GM18861 (cell line): Measurements from ENCODE around the gene P2RX2.

ENCODE experiments used
- ATAC-seq: cut with Tn5 transposase; IDR thresholded peaks from one replicate; pipeline ENCODE4 v1.9.1; 2021; ENCODE audit not compliant: unreplicated experiment

The P2RX2 gene

DNA sequence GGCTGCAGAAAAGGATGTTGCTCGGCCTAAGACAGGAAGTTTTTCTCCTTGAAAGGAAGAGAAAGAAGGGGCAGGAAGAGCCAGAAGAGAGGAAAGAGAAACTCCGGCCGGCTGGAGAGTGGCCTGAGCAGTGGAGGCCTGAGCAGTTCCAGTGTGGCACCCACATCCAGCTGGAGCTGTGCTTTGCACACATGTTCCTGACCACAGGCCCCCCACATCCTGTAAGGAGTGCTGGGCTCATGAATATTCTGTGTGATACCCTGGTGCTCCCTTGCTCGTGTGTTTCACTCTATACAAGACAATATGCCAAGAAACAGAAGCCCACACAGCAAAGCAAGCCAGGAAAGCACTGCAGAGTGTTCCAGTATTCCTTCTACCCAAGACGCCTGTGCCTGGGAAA is 41.5 kb downstream of the P2RX2 start:
- no peak for ATAC-seq

GRCh38 chr12:132660996-132661395 is 42.4 kb downstream of the P2RX2 start:
- ATAC-seq, result no peak

DNA sequence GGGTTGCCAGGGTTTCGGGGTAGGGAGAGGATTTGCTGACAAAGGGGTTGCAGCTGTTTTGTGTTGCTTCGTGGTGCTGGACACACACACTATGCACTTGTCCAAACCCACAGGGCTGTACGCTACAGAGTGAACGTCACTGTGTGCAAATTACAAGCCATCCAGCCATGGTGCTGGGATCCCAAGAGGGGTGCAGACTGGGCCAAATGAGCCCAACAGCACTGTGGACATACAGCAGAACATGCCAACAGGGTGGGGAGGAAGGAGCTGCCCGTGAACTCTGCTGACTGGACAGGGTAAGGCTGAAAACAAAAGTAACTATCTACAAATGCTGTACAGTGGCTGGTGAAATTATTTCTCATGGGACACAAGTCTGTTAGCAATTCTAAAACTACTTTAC is 43.4 kb downstream of the P2RX2 start:
- ATAC-seq, result no peak

DNA sequence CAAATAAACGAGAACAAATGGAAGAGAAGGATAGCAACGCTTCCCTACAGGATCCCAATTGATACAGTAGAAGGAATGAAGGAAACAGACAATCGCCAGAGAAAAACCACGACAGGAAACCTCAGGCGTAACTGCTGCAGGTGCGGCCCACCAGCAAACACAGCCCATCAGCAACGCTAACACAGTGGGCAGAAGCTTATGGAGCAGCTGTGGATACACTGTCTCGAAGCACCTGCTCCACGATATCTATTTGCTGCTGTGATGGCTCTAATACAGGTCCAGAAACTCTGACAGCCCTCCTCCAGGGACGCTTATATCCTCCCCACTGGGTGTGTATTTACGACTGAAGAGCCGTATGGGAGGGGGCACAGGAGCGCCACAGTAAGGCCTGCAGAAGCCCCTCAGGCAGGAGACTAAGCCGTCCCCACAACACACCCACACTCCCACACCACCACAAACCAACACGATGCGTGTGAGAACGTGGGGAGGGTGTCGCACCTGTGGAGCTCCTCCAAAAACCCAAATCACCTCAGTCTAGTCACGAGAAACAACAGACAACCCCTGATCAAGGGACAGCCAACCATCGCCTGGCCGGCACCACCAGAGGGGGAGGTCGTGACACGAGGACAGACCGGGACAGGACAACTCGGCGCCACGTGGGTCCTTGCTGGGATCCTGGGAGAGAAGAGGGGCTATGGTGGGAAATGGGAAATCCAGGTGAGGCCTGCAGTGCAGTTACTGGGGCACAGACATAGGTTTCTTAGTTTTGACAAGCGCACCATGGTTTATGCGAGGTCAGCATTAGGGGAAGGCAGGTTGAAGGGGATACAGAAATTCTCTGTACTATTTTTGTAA is 44.6 kb downstream of the P2RX2 start:
- no peak for ATAC-seq

DNA sequence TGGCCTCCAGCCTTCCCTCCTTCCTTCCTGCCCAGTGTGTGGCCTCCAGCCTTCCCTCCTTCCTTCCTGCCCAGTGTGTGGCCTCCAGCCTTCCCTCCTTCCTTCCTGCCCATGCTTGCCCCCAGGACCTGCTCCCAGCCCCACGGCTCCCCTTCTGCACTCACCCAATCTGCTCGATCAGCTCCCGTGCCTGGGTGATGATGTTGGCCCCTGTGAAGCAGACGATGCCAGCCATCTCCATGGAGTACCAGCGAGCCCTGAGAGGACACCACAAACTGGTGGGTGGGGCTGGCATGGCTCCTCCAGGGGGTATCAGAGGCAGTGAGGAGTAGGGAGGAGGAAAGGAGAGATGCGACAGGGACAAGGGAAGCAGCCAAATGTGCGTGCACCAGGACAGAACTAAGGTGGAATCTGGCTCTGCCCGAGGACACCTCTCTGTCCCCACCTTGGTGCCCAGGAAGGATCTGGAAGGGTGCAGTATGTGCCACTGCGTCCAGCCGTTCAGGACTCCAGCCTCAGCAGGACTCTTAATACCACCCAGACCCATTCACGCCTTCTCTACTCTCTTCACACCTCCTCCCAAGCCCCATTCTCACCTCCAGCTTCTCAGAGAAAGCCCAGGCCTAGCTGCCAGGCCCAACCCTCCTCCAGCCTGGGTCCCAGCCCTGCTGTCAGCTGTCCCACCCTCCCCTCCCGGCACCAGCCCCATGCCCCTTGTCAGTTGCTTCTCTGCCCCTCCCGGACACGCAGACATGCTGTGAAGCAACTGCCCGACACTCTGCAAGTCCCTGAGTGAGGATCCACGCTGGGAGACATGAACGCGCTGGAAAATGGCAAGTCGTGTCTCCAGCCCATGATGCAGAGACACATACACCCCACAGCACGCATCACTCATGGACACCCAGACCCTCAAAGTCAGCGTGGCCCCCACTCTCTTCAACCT is 45.9 kb downstream of the P2RX2 start:
- no peak for ATAC-seq

GRCh38 chr12:132665149-132665491 is 46.5 kb downstream of the P2RX2 start:
- ATAC-seq, result no peak

DNA sequence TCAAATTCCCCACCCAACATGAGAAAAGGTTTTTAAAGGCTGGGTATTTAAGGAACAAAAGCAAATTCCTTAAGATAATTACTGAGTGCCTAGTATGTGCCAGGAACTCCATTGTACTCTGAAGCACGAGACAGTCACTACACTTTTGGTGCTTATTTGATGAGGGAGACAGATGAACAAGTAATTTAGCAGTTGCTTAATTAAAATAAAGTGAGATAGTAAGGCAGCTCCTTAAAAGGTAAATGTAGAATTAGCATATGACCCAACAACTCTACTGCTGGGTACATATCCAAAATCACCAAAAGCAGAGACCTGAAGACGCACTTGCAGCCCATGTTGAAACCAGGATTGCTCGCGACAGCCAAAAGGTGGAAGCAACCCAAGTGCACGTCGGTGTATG is 47.2 kb downstream of the P2RX2 start:
- ATAC-seq, result no peak

- no peak for ATAC-seq
Observed at GRCh38 chr12:132668191-132669088, 49.9 kb downstream of the P2RX2 start.

DNA sequence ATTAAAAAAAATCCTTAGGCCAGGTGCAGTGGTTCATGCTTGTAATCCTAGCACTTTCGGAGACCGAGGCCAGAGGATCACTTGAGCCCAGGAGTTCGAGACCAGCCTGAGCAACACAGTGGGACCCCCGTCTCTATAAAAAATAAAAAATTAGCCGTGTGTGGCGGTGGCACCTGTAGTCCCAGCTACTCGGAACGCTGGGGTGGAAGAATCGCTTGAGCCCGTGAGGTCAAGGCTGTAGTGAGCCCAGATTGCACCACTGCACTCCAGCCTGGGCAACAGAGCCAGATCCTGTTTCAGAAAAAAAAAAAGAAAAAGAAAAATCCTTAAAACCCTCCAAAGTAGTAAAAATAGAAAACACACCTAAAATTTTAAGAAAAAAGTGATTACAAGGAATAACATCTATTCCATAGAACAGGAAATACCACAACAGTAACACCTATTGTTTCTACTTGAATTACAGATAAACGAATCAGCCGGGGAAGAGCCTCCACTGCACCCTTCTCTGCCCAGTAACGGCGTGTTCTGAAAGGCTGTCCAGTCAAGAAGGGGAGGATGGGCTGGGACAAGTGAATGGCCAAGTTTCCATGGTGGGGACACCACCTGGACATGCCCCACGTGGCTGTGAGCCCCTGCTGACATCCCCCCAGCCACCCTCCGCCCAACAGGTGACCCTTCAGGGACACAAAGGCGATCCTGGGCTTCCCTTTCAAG is 50.7 kb downstream of the P2RX2 start:
- ATAC-seq, result no peak
